Activated CD4-positive, alpha-beta T cell treated with anti-CD3 and anti-CD28 coated beads for 36 hours (primary cell): ENCODE measurements around the gene MEGF11. TPM values are rescaled to one million over a fixed set of nuclear protein-coding genes. Genes with fewer than 3 reads are reported as not detected.

Experiments used
- ATAC-seq: fragments of 200-7000 bp; cut with Tn5 transposase; one replicate; pipeline ENCODE4 v1.10.0; 2021; ENCODE audit warnings: mild to moderate bottlenecking, moderate library complexity
- CTCF ChIA-PET: fragments of 350-600 bp; sonication (Branson Sonifier 250); formaldehyde crosslinking; loops from one replicate; lab custom pipeline; 2021; ENCODE audit warnings: antibody characterized with exemption; lab: Charles Lee
- POLR2A ChIA-PET: fragments of 350-600 bp; sonication (Branson Sonifier 250); formaldehyde crosslinking; loops from one replicate; lab custom pipeline; 2021; ENCODE audit warnings: antibody characterized with exemption, inconsistent platforms; lab: Charles Lee
- DNase-seq: peaks from one replicate; pipeline ENCODE4 v3.0.0-alpha.2; 2020
- H3K27ac Mint-ChIP-seq: one replicate; pipeline ENCODE4 v1.8.0; 2021; ENCODE audit warnings: mixed read lengths
- H3K27me3 Mint-ChIP-seq: one replicate; pipeline ENCODE4 v1.8.0; 2021; ENCODE audit warnings: mixed read lengths
- H3K36me3 Mint-ChIP-seq: one replicate; pipeline ENCODE4 v1.8.0; 2021; ENCODE audit warnings: low read depth, mixed read lengths
- H3K4me1 Mint-ChIP-seq: one replicate; pipeline ENCODE4 v1.8.0; 2021; ENCODE audit warnings: mixed read lengths
- H3K4me3 Mint-ChIP-seq: one replicate; pipeline ENCODE4 v1.8.0; 2021; ENCODE audit warnings: mild to moderate bottlenecking, moderate library complexity, mixed read lengths
- H3K9me3 Mint-ChIP-seq: one replicate; pipeline ENCODE4 v1.8.0; 2021; ENCODE audit warnings: low read depth, mixed read lengths
- intact Hi-C, 2 experiments: fragments of 100-400 bp; cut with DNase I in 1 of 2; cut with micrococcal nuclease in 1 of 2; formaldehyde crosslinking; loops; one replicate each; pipeline versions ENCODE4 v1.14.2 to v1.15.1; 2022 to 2024; cut with DNase I, micrococcal nuclease
- total RNA-seq, 2 experiments: library from RNA; stranded (reverse); gene quantifications; one replicate each; pipeline ENCODE4 v1.2.3, GENCODE V29; 2021

The MEGF11 gene
- total RNA-seq, 2 experiments from 2014 or later = not detected

DNA sequence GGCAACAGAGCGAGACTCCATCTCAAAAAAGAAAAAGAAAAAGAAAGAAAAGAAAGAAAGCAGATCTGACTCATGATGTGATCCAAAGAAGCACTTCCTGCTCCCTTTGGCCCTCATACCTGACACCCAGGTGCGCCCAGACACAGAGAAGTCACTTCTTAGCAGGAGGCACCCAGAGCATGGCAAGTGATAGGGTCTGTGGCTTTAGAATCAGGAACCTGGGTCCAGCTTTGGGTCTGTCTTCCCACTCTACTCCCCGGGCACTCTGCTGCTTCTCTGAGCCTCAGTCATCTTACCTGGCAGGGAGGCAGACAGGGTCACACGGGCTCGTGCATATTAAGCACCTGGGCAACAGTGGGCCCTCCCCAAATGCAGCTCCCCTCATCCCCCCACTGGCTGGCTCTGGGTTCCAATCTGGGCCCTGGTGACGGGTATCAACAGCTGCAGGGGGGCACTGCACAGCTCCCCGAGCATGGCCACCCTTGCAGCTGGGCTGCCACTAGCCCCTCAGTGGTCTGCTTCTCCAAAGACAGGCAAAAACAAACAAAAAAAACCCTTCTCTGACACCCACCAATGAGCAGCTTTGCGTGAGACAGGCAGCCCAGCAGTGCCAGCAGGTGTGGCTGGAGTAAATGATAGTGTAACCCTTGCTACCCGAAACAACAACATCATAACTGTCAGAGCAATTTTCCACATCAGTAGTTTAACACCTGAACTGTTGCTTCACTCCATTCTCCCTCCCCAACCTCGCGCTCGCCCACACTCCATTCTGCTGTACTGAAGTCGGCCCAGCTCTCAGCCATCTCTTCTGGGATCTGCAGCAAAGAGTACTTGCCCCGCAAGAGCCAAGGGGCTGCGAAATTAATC lies 99.8 kb downstream of the MEGF11 start:
- DNase-seq (no peak), ATAC-seq (no peak)
- ChIA-PET POLR2A (no interaction called here), CTCF (no interaction called here)
- no peaks in the 10 kb centered on the region for H3K4me1 Mint-ChIP-seq
- intact Hi-C loops = no loop called here
- no peak overlapping the region for H3K27ac Mint-ChIP-seq
- no peaks in the 10 kb centered on the region for H3K36me3 Mint-ChIP-seq
- no peak overlapping the region for H3K4me3 Mint-ChIP-seq
- no peaks in the 10 kb centered on the region for H3K9me3 Mint-ChIP-seq
- peaks cover 3% of the 10 kb centered on the region for H3K27me3 Mint-ChIP-seq

DNA sequence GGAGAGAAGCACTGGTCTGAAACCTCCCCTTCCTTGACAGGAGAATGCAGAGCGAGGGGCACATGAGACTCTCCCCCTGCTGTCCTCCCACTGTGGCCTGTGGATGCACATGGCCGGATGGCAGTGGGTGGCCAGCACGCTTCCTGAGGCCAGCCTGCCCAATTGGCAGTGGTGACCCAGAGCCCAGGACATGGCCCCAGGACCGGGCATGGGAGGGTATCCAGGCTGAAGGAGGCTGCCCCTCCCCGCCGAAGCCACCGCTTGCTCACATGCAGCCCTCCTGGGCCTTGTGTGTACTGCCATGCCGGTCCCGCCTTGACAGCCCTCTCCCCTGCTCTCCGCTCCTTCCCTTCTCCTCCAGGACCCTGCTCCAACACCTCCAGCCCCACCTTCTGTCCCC lies 100.9 kb downstream of the MEGF11 start:
- Mint-ChIP-seq H3K27ac (no peak overlapping the region), H3K27me3 (peaks cover 3% of the 10 kb centered on the region), H3K36me3 (no peaks in the 10 kb centered on the region), H3K4me3 (no peak overlapping the region), H3K4me1 (no peaks in the 10 kb centered on the region), H3K9me3 (no peaks in the 10 kb centered on the region)
- ATAC-seq (no peak), DNase-seq (no peak)
- intact Hi-C loops = no loop called here
- POLR2A ChIA-PET = no interaction called here
- CTCF ChIA-PET = interaction anchor here (0.7 kb wide), 1 partner anchor 84 kb away, joined by 3 read pairs; no protein-coding TSS in a partner anchor

GRCh38 chr15:66151809-66152208 lies 101.7 kb downstream of the MEGF11 start:
- H3K4me1 Mint-ChIP-seq = no peaks in the 10 kb centered on the region
- H3K9me3 Mint-ChIP-seq = no peaks in the 10 kb centered on the region
- H3K36me3 Mint-ChIP-seq = no peaks in the 10 kb centered on the region
- intact Hi-C loops = no loop called here
- no peak for DNase-seq
- H3K27ac Mint-ChIP-seq = no peak overlapping the region
- H3K27me3 Mint-ChIP-seq = peaks cover 3% of the 10 kb centered on the region
- ChIA-PET POLR2A (no interaction called here), CTCF (interaction anchor here (0.7 to 0.8 kb wide), 2 partner anchors 29 to 84 kb away, joined by 3 read pairs; no protein-coding TSS in a partner anchor)
- ATAC-seq = no peak
- H3K4me3 Mint-ChIP-seq = no peak overlapping the region

DNA sequence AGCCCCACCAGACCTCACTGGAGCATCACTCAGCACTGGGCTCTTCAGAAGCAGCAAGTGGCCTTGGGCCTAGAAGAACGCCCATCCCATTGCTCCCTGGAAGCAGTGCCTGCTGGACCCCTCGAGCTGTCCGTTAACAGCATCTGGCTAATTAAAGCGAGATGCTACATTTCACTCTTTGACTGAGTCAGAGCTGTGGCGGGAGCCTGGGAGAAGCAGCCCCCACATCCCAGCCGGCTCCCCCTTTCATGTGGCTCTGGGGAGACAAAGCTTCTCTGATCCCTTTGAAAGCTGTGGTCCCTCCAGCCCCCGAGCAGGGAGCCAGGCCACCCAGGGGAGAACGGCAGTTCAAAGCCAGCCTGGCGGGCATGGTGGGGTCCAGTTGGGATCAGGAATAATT lies 103.7 kb downstream of the MEGF11 start:
- Mint-ChIP-seq H3K9me3 (no peaks in the 10 kb centered on the region), H3K36me3 (no peaks in the 10 kb centered on the region), H3K27ac (no peak overlapping the region), H3K4me1 (no peaks in the 10 kb centered on the region), H3K4me3 (no peak overlapping the region), H3K27me3 (peaks cover 3% of the 10 kb centered on the region)
- no peak for ATAC-seq
- ChIA-PET POLR2A (interaction anchor here (0.6 kb wide), 1 partner anchor 101 kb away, joined by 4 read pairs; no protein-coding TSS in a partner anchor), CTCF (no interaction called here)
- no peak for DNase-seq
- intact Hi-C loops = no loop called here

DNA sequence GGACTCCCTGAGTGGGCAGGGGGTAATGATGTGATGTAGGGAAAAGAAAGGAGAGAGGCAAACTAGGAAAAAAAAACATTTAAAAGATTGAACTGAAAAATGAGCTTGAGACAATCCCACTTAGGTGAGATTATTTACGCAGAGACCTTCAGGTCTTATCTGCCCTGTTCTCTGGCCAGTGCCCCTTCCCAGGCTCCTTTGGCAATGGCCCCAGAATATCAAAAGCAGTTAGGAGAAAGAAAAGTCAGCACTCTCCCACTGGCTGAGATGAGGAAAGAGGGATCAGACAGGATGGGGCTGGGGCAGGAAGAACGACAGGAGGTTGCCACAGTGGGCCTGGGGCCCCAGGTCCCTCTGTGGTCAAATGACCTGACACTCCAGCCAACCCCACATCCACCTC lies 105.4 kb downstream of the MEGF11 start:
- no peaks in the 10 kb centered on the region for H3K36me3 Mint-ChIP-seq
- H3K9me3 Mint-ChIP-seq = no peaks in the 10 kb centered on the region
- ChIA-PET POLR2A (no interaction called here), CTCF (no interaction called here)
- H3K27me3 Mint-ChIP-seq = peaks cover 3% of the 10 kb centered on the region
- intact Hi-C loops = no loop called here
- no peaks in the 10 kb centered on the region for H3K4me1 Mint-ChIP-seq
- no peak overlapping the region for H3K4me3 Mint-ChIP-seq
- ATAC-seq = no peak
- H3K27ac Mint-ChIP-seq = no peak overlapping the region
- no peak for DNase-seq

DNA sequence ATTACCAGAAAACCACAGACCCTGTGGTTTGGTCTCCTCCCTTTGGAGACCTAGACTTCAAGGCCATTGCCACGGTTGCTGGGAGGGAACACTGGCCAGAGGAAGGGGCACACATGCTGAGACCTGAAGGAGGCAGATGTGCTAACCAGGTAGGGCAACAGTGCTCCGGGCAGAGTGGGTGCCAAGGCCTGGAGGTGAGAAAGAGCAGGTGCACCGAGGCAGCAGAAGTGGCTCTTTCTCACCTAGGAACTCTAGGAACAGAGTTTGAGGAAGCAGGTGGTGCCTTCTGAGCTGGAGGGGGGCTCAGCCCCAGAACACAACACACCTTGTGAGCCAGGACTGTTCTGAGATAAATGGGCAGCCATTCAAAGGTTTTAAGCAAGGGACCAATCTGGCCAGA lies 106.1 kb downstream of the MEGF11 start:
- Mint-ChIP-seq H3K36me3 (no peaks in the 10 kb centered on the region), H3K27me3 (peaks cover 3% of the 10 kb centered on the region), H3K4me1 (no peaks in the 10 kb centered on the region), H3K9me3 (no peaks in the 10 kb centered on the region), H3K4me3 (no peak overlapping the region), H3K27ac (no peak overlapping the region)
- ChIA-PET POLR2A (no interaction called here), CTCF (no interaction called here)
- intact Hi-C loops = no loop called here
- no peak for DNase-seq
- ATAC-seq = no peak

DNA sequence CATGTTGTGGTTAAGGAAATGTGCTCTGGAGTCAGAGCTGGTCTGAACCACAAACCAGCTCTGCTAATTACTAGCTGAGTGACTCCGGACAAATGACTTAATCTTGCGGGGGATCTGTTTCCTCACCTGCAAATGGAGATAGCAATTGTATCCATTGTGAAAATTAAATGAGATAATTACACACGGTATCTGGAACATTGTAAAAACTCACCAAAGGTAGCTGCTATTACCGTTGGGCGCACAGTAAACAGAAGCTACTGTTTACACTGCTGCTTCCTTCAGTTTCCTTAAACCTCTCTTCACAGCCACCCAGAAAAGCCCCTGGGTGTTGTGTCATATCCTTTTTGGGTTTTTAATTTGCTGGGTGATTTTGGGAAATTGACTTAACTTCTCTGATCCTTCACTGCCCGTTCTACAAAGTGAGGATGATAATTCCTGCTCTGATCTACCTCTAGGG lies 107.8 kb downstream of the MEGF11 start:
- ChIA-PET POLR2A (interaction anchor here (0.5 kb wide), 1 partner anchor 697 kb away, joined by 3 read pairs; no protein-coding TSS in a partner anchor), CTCF (interaction anchor here (1.2 kb wide), 1 partner anchor 103 kb away, joined by 3 read pairs; no protein-coding TSS in a partner anchor)
- H3K4me3 Mint-ChIP-seq = no peak overlapping the region
- H3K4me1 Mint-ChIP-seq = no peaks in the 10 kb centered on the region
- no peak overlapping the region for H3K27ac Mint-ChIP-seq
- no peaks in the 10 kb centered on the region for H3K9me3 Mint-ChIP-seq
- no peaks in the 10 kb centered on the region for H3K36me3 Mint-ChIP-seq
- DNase-seq (no peak), ATAC-seq (no peak)
- H3K27me3 Mint-ChIP-seq = no peaks in the 10 kb centered on the region
- intact Hi-C loops = no loop called here

DNA sequence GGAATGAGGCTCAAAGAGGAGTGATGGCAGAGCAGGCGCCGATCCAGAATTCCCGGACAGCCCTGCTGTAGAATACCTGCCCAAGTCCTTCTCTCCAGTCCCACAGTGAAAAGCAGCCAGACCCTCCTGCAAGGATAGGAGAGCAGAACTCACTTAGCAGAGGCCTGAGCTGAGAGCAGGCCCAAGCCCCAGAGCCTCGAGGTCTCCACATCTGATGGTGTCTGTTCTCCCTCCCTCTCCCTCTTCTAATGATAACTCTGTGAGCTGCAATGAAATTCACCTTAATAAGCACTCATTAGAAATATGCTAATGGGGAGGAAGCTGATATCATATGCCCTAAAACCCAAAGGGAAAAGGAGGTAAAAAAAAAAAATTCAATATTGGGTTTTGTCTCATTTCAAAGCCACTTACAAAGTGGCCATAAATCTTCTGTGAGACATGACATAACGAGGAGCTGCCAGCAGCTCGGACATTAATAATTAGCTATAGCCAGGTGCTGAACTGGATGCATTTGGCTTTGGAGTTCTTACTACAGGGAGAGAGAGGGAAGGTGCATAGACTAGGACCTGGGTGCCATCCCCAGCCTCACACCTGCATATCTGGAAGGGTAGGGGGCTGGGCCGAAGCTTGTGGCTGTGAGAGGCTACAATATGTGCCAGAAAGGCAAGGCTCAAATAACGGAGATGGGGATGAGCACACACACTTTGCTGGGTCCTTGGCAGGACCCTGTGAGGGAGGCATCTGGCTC lies 108.4 kb downstream of the MEGF11 start:
- Mint-ChIP-seq H3K4me3 (no peak overlapping the region), H3K9me3 (no peaks in the 10 kb centered on the region), H3K4me1 (no peaks in the 10 kb centered on the region), H3K27ac (no peak overlapping the region), H3K27me3 (no peaks in the 10 kb centered on the region), H3K36me3 (no peaks in the 10 kb centered on the region)
- CTCF ChIA-PET = interaction anchor here (1.2 to 1.4 kb wide), 2 partner anchors 21 to 103 kb away, joined by 3 to 5 read pairs; no protein-coding TSS in a partner anchor
- intact Hi-C loops = no loop called here
- POLR2A ChIA-PET = no interaction called here
- DNase-seq (no peak), ATAC-seq (no peak)

- intact Hi-C loops = no loop called here
- H3K4me3 Mint-ChIP-seq = no peak overlapping the region
- ATAC-seq (no peak), DNase-seq (no peak)
- ChIA-PET CTCF (interaction anchor here (0.6 to 0.9 kb wide), 2 partner anchors 20 to 22 kb away, joined by 3 read pairs; no protein-coding TSS in a partner anchor), POLR2A (no interaction called here)
- no peaks in the 10 kb centered on the region for H3K9me3 Mint-ChIP-seq
- no peaks in the 10 kb centered on the region for H3K36me3 Mint-ChIP-seq
- no peaks in the 10 kb centered on the region for H3K4me1 Mint-ChIP-seq
- H3K27ac Mint-ChIP-seq = no peak overlapping the region
- H3K27me3 Mint-ChIP-seq = no peaks in the 10 kb centered on the region
Measured at GRCh38 chr15:66142285-66142684, 111.3 kb downstream of the MEGF11 start.

DNA sequence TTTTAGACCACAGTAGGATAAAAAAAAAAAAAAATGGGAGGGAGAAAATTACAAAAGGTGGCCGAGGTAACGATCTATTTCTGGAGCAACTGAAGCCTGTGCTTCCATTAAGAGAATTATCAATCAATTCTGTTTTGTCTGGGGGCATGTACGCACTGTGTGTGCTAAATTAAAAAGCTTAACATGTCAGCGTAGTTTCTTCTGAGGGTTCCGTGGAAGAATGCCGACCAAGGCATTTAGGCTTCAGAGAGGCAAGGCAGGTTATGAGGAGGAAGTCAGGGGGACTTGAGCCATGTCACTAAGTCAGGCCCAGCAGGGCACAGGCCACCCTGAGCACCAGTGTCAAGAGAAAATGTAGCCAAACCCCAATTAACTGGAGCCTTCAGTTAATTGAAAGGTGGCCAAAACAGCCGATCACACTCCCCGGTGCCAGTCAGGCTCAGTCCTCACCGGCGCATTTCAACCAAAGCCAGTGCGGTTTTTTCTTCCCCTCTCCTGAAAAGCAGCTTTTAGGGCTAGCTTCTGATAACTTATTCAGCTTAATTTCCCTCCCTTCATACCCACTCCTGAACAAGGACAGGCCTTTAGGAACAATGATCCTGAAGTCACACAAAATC lies 113.9 kb downstream of the MEGF11 start:
- H3K4me3 Mint-ChIP-seq = no peak overlapping the region
- ChIA-PET POLR2A (no interaction called here), CTCF (interaction anchor here (0.7 to 1.1 kb wide), 3 partner anchors 44 to 512 kb away, joined by 3 read pairs; no protein-coding TSS in a partner anchor)
- H3K27ac Mint-ChIP-seq = no peak overlapping the region
- ATAC-seq (no peak), DNase-seq (no peak)
- H3K4me1 Mint-ChIP-seq = peaks cover 5% of the 10 kb centered on the region
- H3K36me3 Mint-ChIP-seq = no peaks in the 10 kb centered on the region
- H3K27me3 Mint-ChIP-seq = no peaks in the 10 kb centered on the region
- intact Hi-C loops = no loop called here
- H3K9me3 Mint-ChIP-seq = no peaks in the 10 kb centered on the region

GRCh38 chr15:66138892-66139590 lies 114.5 kb downstream of the MEGF11 start:
- Mint-ChIP-seq H3K27ac (no peak overlapping the region), H3K36me3 (no peaks in the 10 kb centered on the region), H3K27me3 (no peaks in the 10 kb centered on the region), H3K9me3 (no peaks in the 10 kb centered on the region), H3K4me3 (no peak overlapping the region), H3K4me1 (peaks cover 5% of the 10 kb centered on the region)
- intact Hi-C loops = no loop called here
- DNase-seq (no peak), ATAC-seq (no peak)
- CTCF ChIA-PET = interaction anchor here (1.1 kb wide), 1 partner anchor 52 kb away, joined by 3 read pairs; no protein-coding TSS in a partner anchor
- POLR2A ChIA-PET = no interaction called here
